ENCODE data around the gene DNAL4. TPM values are rescaled to one million over a fixed set of nuclear protein-coding genes. Genes with fewer than 3 reads are reported as not detected.
A peak's percentile ranks its signal among the peaks of the same experiment; 100 is the strongest.

The DNAL4 gene
- total and polyA plus RNA-seq, 2 of the 4 experiments (the other 2 are of a cell fraction) = 6.1 to 12.1 TPM

GRCh38 chr22:38755911-38756532 is 37.9 kb downstream of the DNAL4 start, which contains the start of gene SUN2 (continued):
- TF ChIP-seq, protein P1, sequence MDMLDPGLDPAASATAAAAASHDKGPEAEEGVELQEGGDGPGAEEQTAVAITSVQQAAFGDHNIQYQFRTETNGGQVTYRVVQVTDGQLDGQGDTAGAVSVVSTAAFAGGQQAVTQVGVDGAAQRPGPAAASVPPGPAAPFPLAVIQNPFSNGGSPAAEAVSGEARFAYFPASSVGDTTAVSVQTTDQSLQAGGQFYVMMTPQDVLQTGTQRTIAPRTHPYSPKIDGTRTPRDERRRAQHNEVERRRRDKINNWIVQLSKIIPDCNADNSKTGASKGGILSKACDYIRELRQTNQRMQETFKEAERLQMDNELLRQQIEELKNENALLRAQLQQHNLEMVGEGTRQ (IDR thresholded peaks at IDR 0.05; ENCODE audit: low read depth, low read length) = 0 out of 2 replicates have a peak, but pooled peaks have one; percentile 9

GRCh38 chr22:38755155-38755910 is 38.6 kb downstream of the DNAL4 start:
- ChIA-PET CTCF (interaction anchor here (1.2 kb wide), 1 partner anchor 11 kb away, joined by 4 read pairs; no protein-coding TSS in a partner anchor), POLR2A (ENCODE audit: unreplicated experiment) (interaction anchor here (0.7 kb wide), 1 partner anchor 42 kb away, joined by 3 read pairs; no protein-coding TSS in a partner anchor)
- peak overlapping the region; percentile 97 for H4K91ac ChIP-seq (ENCODE audit: insufficient read depth, low read depth, low read length)
- peak overlapping the region; percentile 98 for H2AFZ ChIP-seq (replicated peaks; ENCODE audit: low read length, poor library complexity)
- H3K9me3 ChIP-seq (ENCODE audit: control insufficient read depth, insufficient read depth, low read length) = no peaks in the 10 kb centered on the region
- H3K79me1 ChIP-seq (ENCODE audit: low read depth in 1 of 2, low read length in 2 of 2) = peaks cover 17 to 59% of the 10 kb centered on the region in 2 experiments
- no peaks in the 10 kb centered on the region for H3K27me3 ChIP-seq (ENCODE audit: control insufficient read depth, insufficient read depth, low read length)
- H3K9ac ChIP-seq (ENCODE audit: low read depth, low read length) = peak overlapping the region; percentile 85
- H3K56ac ChIP-seq (ENCODE audit: extremely low read depth, insufficient read depth, low read length) = peak overlapping the region; percentile 69; the same call in 1 of the 2 replicates
- DNase-seq (peak; percentile 48), ATAC-seq (ENCODE audit: low read depth) (peak; percentile 79)
- no TSS peak for BruUV-seq (replicated peaks)
- peak overlapping the region; percentile 95 to 98 for H4K8ac ChIP-seq (ENCODE audit: low read depth in 2 of 2, low read length in 2 of 2)
- WGBS, 2 experiments (ENCODE audit: extremely low coverage in 2 of 2, insufficient read length in 1 of 2) = 0% methylated on average over 37 of the region's 74 CpGs; no CpG with 5 or more reads in 1 of the 2 experiments
- H4K5ac ChIP-seq (ENCODE audit: low read depth, low read length) = peak overlapping the region; percentile 87
- peak overlapping the region; percentile 52 for H3K4me3 ChIP-seq (ENCODE audit: insufficient read depth, low read depth, low read length)
- H3K9me1 ChIP-seq (ENCODE audit: insufficient read depth, low read length) = peaks cover 14% of the 10 kb centered on the region
- H2BK120ac ChIP-seq (ENCODE audit: low read depth, low read length) = peak overlapping the region; percentile 42; the same call in 1 of the 2 replicates
- H3K36me3 ChIP-seq (ENCODE audit: control insufficient read depth, insufficient read depth, low read length) = peaks cover 21% of the 10 kb centered on the region
- TF ChIP-seq MXI1 (IDR thresholded peaks at IDR 0.05; ENCODE audit: borderline replicate concordance, low read depth, low read length) (0 out of 2 replicates have a peak, but pooled peaks have one; percentile 33), FOS (IDR thresholded peaks at IDR 0.05; ENCODE audit: low read depth, low read length) (0 out of 2 replicates have a peak, but pooled peaks have one; percentile 23), MAZ (IDR thresholded peaks at IDR 0.05; ENCODE audit: borderline replicate concordance, low read depth, low read length) (peak; percentile 79; the same call in 1 of the 2 replicates), CTCF (conservative IDR thresholded peaks at IDR 0.05; ENCODE audit: low read depth, low read length) (0 out of 2 replicates have a peak, but pooled peaks have one; percentile 3), MAFK (IDR thresholded peaks at IDR 0.05; ENCODE audit: low read depth, low read length) (no peak)
- H2BK5ac ChIP-seq (ENCODE audit: low read depth, low read length, poor library complexity, severe bottlenecking) = peak overlapping the region; percentile 85
- H4K20me1 ChIP-seq (ENCODE audit: insufficient read depth, low read length) = peaks cover 4% of the 10 kb centered on the region; the same call in 1 of the 2 replicates
- H3K4me2 ChIP-seq (ENCODE audit: low read depth, low read length) = peak overlapping the region; percentile 95
- peak overlapping the region; percentile 70 for H3K23ac ChIP-seq (ENCODE audit: low read depth, low read length)
- peak overlapping the region; percentile 93 for H3K4ac ChIP-seq (ENCODE audit: low read depth, low read length)
- H3K18ac ChIP-seq (ENCODE audit: low read depth, low read length) = peak overlapping the region; percentile 22
- H2BK15ac ChIP-seq (ENCODE audit: low read depth, low read length) = no peak overlapping the region; the same call in 1 of the 3 replicates
- dilution Hi-C loops (cut with HindIII; ENCODE audit: low sequenced_read_pairs, unreplicated experiment) (no loop called here), intact Hi-C loops (cut with micrococcal nuclease) (no loop called here), in situ Hi-C loops (cut with MboI; ENCODE audit: low sequenced_read_pairs) (no loop called here)
- H2BK20ac ChIP-seq (ENCODE audit: low read depth, low read length) = no peak overlapping the region
- peak overlapping the region; percentile 94 for H3K27ac ChIP-seq (ENCODE audit: insufficient read depth, low read length)
- H2AK9ac ChIP-seq (replicated peaks; ENCODE audit: low read depth, low read length, poor library complexity) = peak overlapping the region; percentile 98
- H3K4me1 ChIP-seq (ENCODE audit: control insufficient read depth, insufficient read depth, low read length) = peaks cover 9% of the 10 kb centered on the region
- H3K14ac ChIP-seq (replicated peaks; ENCODE audit: low read depth, low read length) = peak overlapping the region; percentile 87
- H2AK5ac ChIP-seq (ENCODE audit: low read depth, low read length) = peak overlapping the region; percentile 92
